NCI-H2227 treated with DMSO at 0.1 percent for 48 hours (cell line): ENCODE results near the gene PADI2.

ENCODE experiments used
- DNase-seq: peaks from one replicate; lab custom pipeline; 2025; lab: John Stamatoyannopoulos, UW

The PADI2 gene

GRCh38 chr1:17018849-17019248 is 100.4 kb downstream of the PADI2 start:
- no peak for DNase-seq

- no peak for DNase-seq
Observed at GRCh38 chr1:17017435-17017834, 101.8 kb downstream of the PADI2 start.
